A673 (cell line): Measurements from ENCODE around the gene ZSWIM3.

Experiments used
- EZH2 ChIP-seq: fragments of 200-600 bp; sonication (generic); IDR thresholded peaks from 2 replicates; pipeline ENCODE4 v1.6.1; 2017; ENCODE audit warnings: borderline replicate concordance, low read depth, mild to moderate bottlenecking, mixed read lengths, antibody characterized with exemption, low read length; ENCODE audit not compliant: poor library complexity, severe bottlenecking
- TF ChIP-seq, protein P1 (sequence below): fragments of 300-800, 200-600 bp; sonication (generic); conservative IDR thresholded peaks from 2 replicates; pipeline ENCODE4 v1.5.1; 2017; ENCODE audit warnings: low read depth, mild to moderate bottlenecking, antibody characterized with exemption, low read length, moderate library complexity, mixed read lengths

DNA sequence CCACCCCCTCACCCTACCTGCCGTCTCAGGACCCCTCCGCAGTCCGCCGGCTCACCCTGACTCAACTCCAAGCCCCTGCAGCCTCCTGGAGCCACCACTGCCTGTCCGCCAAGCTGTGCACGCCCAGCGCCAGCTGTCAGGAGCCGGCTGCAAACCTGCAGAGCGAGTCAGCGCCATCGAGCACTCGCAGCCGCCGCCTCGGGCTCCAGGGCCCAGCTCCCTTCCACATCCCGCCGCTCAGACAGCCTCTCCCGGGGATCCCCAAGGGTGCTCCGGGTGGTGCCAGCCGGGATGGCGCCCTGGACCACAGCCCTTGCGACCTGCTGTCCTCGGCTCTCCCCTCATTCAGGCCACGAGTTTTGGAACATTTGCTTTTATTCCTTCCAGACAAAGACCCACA lies 34.6 kb upstream of the ZSWIM3 start:
- TF ChIP-seq, protein P1, sequence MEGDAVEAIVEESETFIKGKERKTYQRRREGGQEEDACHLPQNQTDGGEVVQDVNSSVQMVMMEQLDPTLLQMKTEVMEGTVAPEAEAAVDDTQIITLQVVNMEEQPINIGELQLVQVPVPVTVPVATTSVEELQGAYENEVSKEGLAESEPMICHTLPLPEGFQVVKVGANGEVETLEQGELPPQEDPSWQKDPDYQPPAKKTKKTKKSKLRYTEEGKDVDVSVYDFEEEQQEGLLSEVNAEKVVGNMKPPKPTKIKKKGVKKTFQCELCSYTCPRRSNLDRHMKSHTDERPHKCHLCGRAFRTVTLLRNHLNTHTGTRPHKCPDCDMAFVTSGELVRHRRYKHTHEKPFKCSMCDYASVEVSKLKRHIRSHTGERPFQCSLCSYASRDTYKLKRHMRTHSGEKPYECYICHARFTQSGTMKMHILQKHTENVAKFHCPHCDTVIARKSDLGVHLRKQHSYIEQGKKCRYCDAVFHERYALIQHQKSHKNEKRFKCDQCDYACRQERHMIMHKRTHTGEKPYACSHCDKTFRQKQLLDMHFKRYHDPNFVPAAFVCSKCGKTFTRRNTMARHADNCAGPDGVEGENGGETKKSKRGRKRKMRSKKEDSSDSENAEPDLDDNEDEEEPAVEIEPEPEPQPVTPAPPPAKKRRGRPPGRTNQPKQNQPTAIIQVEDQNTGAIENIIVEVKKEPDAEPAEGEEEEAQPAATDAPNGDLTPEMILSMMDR = no peak
- TF ChIP-seq EZH2 = no peak
